Iris pigment epithelial cell (primary cell): ENCODE measurements around the gene DHX40.
A peak's percentile ranks its signal among the peaks of the same experiment; 100 is the strongest.

ENCODE experiments used
- DNase-seq: peaks from one replicate; pipeline ENCODE4 v3.0.0-alpha.2; 2011; ENCODE audit warnings: low read depth

The DHX40 gene

GRCh38 chr17:59631276-59631675 is 65.9 kb downstream of the DHX40 start:
- peak; percentile 28 for DNase-seq

GRCh38 chr17:59632398-59632797 is 67.0 kb downstream of the DHX40 start:
- no peak for DNase-seq

- DNase-seq: no peak
Measured at GRCh38 chr17:59633658-59634359, 68.4 kb downstream of the DHX40 start.

- no peak for DNase-seq
Measured at GRCh38 chr17:59634632-59635541, 69.5 kb downstream of the DHX40 start.

GRCh38 chr17:59637611-59638310 is 72.4 kb downstream of the DHX40 start:
- no peak for DNase-seq

GRCh38 chr17:59638553-59638952 is 73.1 kb downstream of the DHX40 start:
- DNase-seq: no peak

- DNase-seq: no peak
Measured at GRCh38 chr17:59641799-59642484, 76.5 kb downstream of the DHX40 start.

- DNase-seq: no peak
Measured at GRCh38 chr17:59642565-59642964, 77.2 kb downstream of the DHX40 start.

- peak; percentile 79 for DNase-seq
Measured at GRCh38 chr17:59643159-59644140, 78.0 kb downstream of the DHX40 start.

GRCh38 chr17:59647288-59647687 is 81.9 kb downstream of the DHX40 start:
- DNase-seq: no peak

- DNase-seq: no peak
Measured at GRCh38 chr17:59649886-59650285, 84.5 kb downstream of the DHX40 start.

- DNase-seq: no peak
Measured at GRCh38 chr17:59650642-59651041, 85.2 kb downstream of the DHX40 start.

- peak; percentile 50 for DNase-seq
Measured at GRCh38 chr17:59651346-59651745, 85.9 kb downstream of the DHX40 start.

GRCh38 chr17:59652119-59652518 is 86.7 kb downstream of the DHX40 start:
- peak; percentile 90 for DNase-seq

GRCh38 chr17:59656624-59657023 is 91.2 kb downstream of the DHX40 start:
- DNase-seq: peak; percentile 95
